H9 (cell line): ENCODE results near the gene FLT3. TPM values are rescaled to one million over a fixed set of nuclear protein-coding genes. Genes with fewer than 3 reads are reported as not detected.

Experiments used
- DNase-seq: peaks from one replicate; pipeline ENCODE4 v3.0.0-alpha.2; 2017
- H2AFZ ChIP-seq: one replicate; pipeline ENCODE4 v1.6.1; 2013; ENCODE audit warnings: mild to moderate bottlenecking, low read length, control low read depth, moderate library complexity
- H2AK5ac ChIP-seq: 2 replicates; pipeline ENCODE4 v1.6.1; 2013; ENCODE audit warnings: low read length, control low read depth, mixed read lengths; ENCODE audit not compliant: insufficient read length
- H2BK120ac ChIP-seq: one replicate; pipeline ENCODE4 v1.6.1; 2013; ENCODE audit warnings: low read depth, mild to moderate bottlenecking, low read length, control low read depth, inconsistent platforms; ENCODE audit not compliant: poor library complexity, severe bottlenecking
- H2BK12ac ChIP-seq: 2 replicates; pipeline ENCODE4 v1.6.1; 2013; ENCODE audit warnings: low read length, control low read depth, mixed read lengths, low read depth; ENCODE audit not compliant: insufficient read length
- H2BK15ac ChIP-seq: 2 replicates; pipeline ENCODE4 v1.6.1; 2013; ENCODE audit warnings: low read depth, low read length, control low read depth
- H2BK20ac ChIP-seq: one replicate; pipeline ENCODE4 v1.6.1; 2013; ENCODE audit warnings: low read depth, mild to moderate bottlenecking, low read length, control low read depth, inconsistent platforms; ENCODE audit not compliant: poor library complexity, severe bottlenecking
- H2BK5ac ChIP-seq: 2 replicates; pipeline ENCODE4 v1.6.1; 2013; ENCODE audit warnings: low read length, control low read depth, mixed read lengths; ENCODE audit not compliant: insufficient read length
- H3K14ac ChIP-seq: 2 replicates; pipeline ENCODE4 v1.6.1; 2013; ENCODE audit warnings: low read length, control low read depth; ENCODE audit not compliant: insufficient read depth
- H3K18ac ChIP-seq: 2 replicates; pipeline ENCODE4 v1.6.1; 2013; ENCODE audit warnings: low read depth, mild to moderate bottlenecking, mixed read lengths, low read length, control low read depth; ENCODE audit not compliant: insufficient read length
- H3K23ac ChIP-seq: 2 replicates; pipeline ENCODE4 v1.6.1; 2013; ENCODE audit warnings: low read length, control low read depth, mixed read lengths, low read depth; ENCODE audit not compliant: insufficient read length
- H3K23me2 ChIP-seq: 2 replicates; pipeline ENCODE4 v1.6.1; 2013; ENCODE audit warnings: low read depth, mild to moderate bottlenecking, mixed read lengths, low read length, control low read depth; ENCODE audit not compliant: insufficient read length, poor library complexity, severe bottlenecking
- H3K27ac ChIP-seq: 2 replicates; pipeline ENCODE4 v1.5.1; 2013; ENCODE audit warnings: low read length, control low read depth, mixed read lengths, low read depth; ENCODE audit not compliant: insufficient read length
- H3K27me3 ChIP-seq: 2 replicates; pipeline ENCODE4 v1.6.1; 2013; ENCODE audit warnings: low read length, control low read depth, inconsistent platforms; ENCODE audit not compliant: insufficient read depth
- H3K4ac ChIP-seq: 2 replicates; pipeline ENCODE4 v1.6.1; 2013; ENCODE audit warnings: low read depth, mild to moderate bottlenecking, control low read depth, inconsistent platforms, low read length, moderate library complexity
- H3K4me1 ChIP-seq: 2 replicates; pipeline ENCODE4 v1.6.1; 2013; ENCODE audit warnings: low read length, control low read depth, inconsistent platforms; ENCODE audit not compliant: insufficient read depth
- H3K4me2 ChIP-seq: 2 replicates; pipeline ENCODE4 v1.6.1; 2013; ENCODE audit warnings: low read length, control low read depth, mixed read lengths; ENCODE audit not compliant: insufficient read length, insufficient read depth
- H3K56ac ChIP-seq: 2 replicates; pipeline ENCODE4 v1.6.1; 2013; ENCODE audit warnings: low read depth, mild to moderate bottlenecking, mixed read lengths, low read length, control low read depth; ENCODE audit not compliant: insufficient read length
- H3K79me1 ChIP-seq: 2 replicates; pipeline ENCODE4 v1.6.1; 2013; ENCODE audit warnings: low read depth, mild to moderate bottlenecking, moderate library complexity, low read length, control low read depth, inconsistent platforms; ENCODE audit not compliant: insufficient read depth, poor library complexity, severe bottlenecking
- H3K79me2 ChIP-seq: 2 replicates; pipeline ENCODE4 v1.6.1; 2013; ENCODE audit warnings: low read length, control low read depth, inconsistent platforms; ENCODE audit not compliant: insufficient read depth
- H3K9ac ChIP-seq: 2 replicates; pipeline ENCODE4 v1.6.1; 2013; ENCODE audit warnings: low read length, control low read depth, mixed read lengths; ENCODE audit not compliant: insufficient read length; ENCODE audit errors: extremely low read depth
- H3K9me3 ChIP-seq: one replicate; pipeline ENCODE4 v1.6.1; 2013; ENCODE audit warnings: low read depth, low read length, inconsistent platforms; ENCODE audit not compliant: control insufficient read depth
- H3T11ph ChIP-seq: one replicate; pipeline ENCODE4 v1.6.1; 2013; ENCODE audit warnings: mild to moderate bottlenecking, low read length, control low read depth, inconsistent platforms
- H4K20me1 ChIP-seq: one replicate; pipeline ENCODE4 v1.6.1; 2013; ENCODE audit not compliant: control insufficient read depth, insufficient read length, insufficient read depth
- H4K5ac ChIP-seq: 2 replicates; pipeline ENCODE4 v1.6.1; 2013; ENCODE audit warnings: low read depth, mild to moderate bottlenecking, mixed read lengths, low read length, control low read depth; ENCODE audit not compliant: insufficient read length
- H4K8ac ChIP-seq: replicated peaks from 2 replicates; pipeline ENCODE4 v1.6.1; 2013; ENCODE audit warnings: low read length, control low read depth, mixed read lengths, low read depth; ENCODE audit not compliant: insufficient read length
- H4K91ac ChIP-seq: 2 replicates; pipeline ENCODE4 v1.6.1; 2013; ENCODE audit warnings: low read depth, mild to moderate bottlenecking, moderate library complexity, mixed read lengths, low read length, control low read depth; ENCODE audit not compliant: insufficient read length
- H3K27ac Mint-ChIP-seq, 3 experiments: 2 replicates in 2 of 3; 3 replicates in 1 of 3; pipeline ENCODE4 v1.8.0; 2020 to 2021; ENCODE audit warnings: mixed read lengths in 3 of 3, mild to moderate bottlenecking in 1 of 3, moderate library complexity in 1 of 3
- H3K27me3 Mint-ChIP-seq: 2 replicates; pipeline ENCODE4 v1.8.0; 2021; ENCODE audit warnings: low read depth, mild to moderate bottlenecking, moderate library complexity, mixed read lengths
- H3K36me3 Mint-ChIP-seq, 3 experiments: 2 replicates in 2 of 3; 3 replicates in 1 of 3; pipeline ENCODE4 v1.8.0; 2020 to 2021; ENCODE audit warnings: low read depth in 3 of 3, mixed read lengths in 3 of 3; ENCODE audit not compliant: insufficient read depth in 1 of 3
- H3K4me1 Mint-ChIP-seq, 2 experiments: 2 replicates each; pipeline ENCODE4 v1.8.0; 2020; ENCODE audit warnings: mixed read lengths in 2 of 2
- H3K4me3 Mint-ChIP-seq, 2 experiments: 2 replicates in 1 of 2; 3 replicates in 1 of 2; pipeline ENCODE4 v1.8.0; 2020 to 2021; ENCODE audit warnings: mild to moderate bottlenecking in 2 of 2, mixed read lengths in 2 of 2, moderate library complexity in 1 of 2
- H3K9me3 Mint-ChIP-seq, 2 experiments: 2 replicates in 1 of 2; 3 replicates in 1 of 2; pipeline ENCODE4 v1.8.0; 2020; ENCODE audit warnings: mild to moderate bottlenecking in 2 of 2, mixed read lengths in 2 of 2, moderate library complexity in 1 of 2
- CTCF ChIP-seq: fragments of 200-600 bp; sonication (generic); conservative IDR thresholded peaks from 3 replicates; pipeline ENCODE4 v1.8.0; 2021; ENCODE audit warnings: antibody characterized with exemption, mild to moderate bottlenecking
- total RNA-seq: library from RNA; stranded (reverse); gene quantifications from 2 replicates; pipeline ENCODE4 v1.2.1, GENCODE V29; 2021

The FLT3 gene
- total RNA-seq, 1 experiment from 2014 or later, result 0.44 TPM

GRCh38 chr13:28012896-28013295 is 87.5 kb downstream of the FLT3 start:
- Histone ChIP-seq H2BK20ac (no peak overlapping the region), H3K9me3 (no peaks in the 10 kb centered on the region), H3K4ac (no peak overlapping the region), H2BK15ac (no peak overlapping the region), H3K4me1 (no peaks in the 10 kb centered on the region), H4K5ac (no peak overlapping the region), H3K23ac (no peak overlapping the region), H2BK120ac (no peak overlapping the region), H2AK5ac (no peak overlapping the region), H4K20me1 (no peaks in the 10 kb centered on the region), H3K18ac (no peak overlapping the region), H3K23me2 (no peaks in the 10 kb centered on the region), H3T11ph (no peak overlapping the region), H2BK12ac (no peak overlapping the region), H2BK5ac (no peak overlapping the region), H3K27me3 (no peaks in the 10 kb centered on the region), H3K9ac (no peak overlapping the region), H3K27ac (no peak overlapping the region), H3K79me2 (no peaks in the 10 kb centered on the region), H3K79me1 (no peaks in the 10 kb centered on the region), H3K4me2 (no peak overlapping the region), H3K14ac (no peak overlapping the region), H4K8ac (no peak overlapping the region), H4K91ac (no peak overlapping the region), H2AFZ (no peak overlapping the region), H3K56ac (no peak overlapping the region)
- TF ChIP-seq CTCF, result no peak
- Mint-ChIP-seq H3K27ac (no peak overlapping the region), H3K9me3 (no peaks in the 10 kb centered on the region), H3K27me3 (peaks cover 3% of the 10 kb centered on the region), H3K36me3 (no peaks in the 10 kb centered on the region), H3K4me3 (no peak overlapping the region), H3K4me1 (peaks cover 15 to 17% of the 10 kb centered on the region in 2 experiments)
- DNase-seq, result no peak
